Ishikawa (cell line): Measurements from ENCODE around the gene POLR2B.

Source experiments
- CEBPB ChIP-seq: IDR thresholded peaks from 2 replicates; pipeline ENCODE4 v1.6.1; 2012
- CREB1 ChIP-seq: IDR thresholded peaks from 2 replicates; pipeline ENCODE4 v1.6.1; 2012; ENCODE audit warnings: low read depth
- EGR1 ChIP-seq: IDR thresholded peaks from 2 replicates; pipeline ENCODE4 v1.6.1; 2012
- EP300 ChIP-seq: IDR thresholded peaks from 2 replicates; pipeline ENCODE4 v1.6.1; 2012; ENCODE audit warnings: borderline replicate concordance
- FOXM1 ChIP-seq: IDR thresholded peaks from 2 replicates; pipeline ENCODE4 v1.6.1; 2012; ENCODE audit warnings: low read depth, borderline replicate concordance
- MAX ChIP-seq: IDR thresholded peaks from 2 replicates; pipeline ENCODE4 v1.6.1; 2012
- NFIC ChIP-seq: IDR thresholded peaks from 2 replicates; pipeline ENCODE4 v1.6.1; 2012
- RAD21 ChIP-seq: IDR thresholded peaks from 2 replicates; pipeline ENCODE4 v1.6.1; 2012; ENCODE audit warnings: low read depth
- REST ChIP-seq: IDR thresholded peaks from 2 replicates; pipeline ENCODE4 v1.6.1; 2012; ENCODE audit warnings: low read depth, mild to moderate bottlenecking
- TAF1 ChIP-seq: IDR thresholded peaks from 2 replicates; pipeline ENCODE4 v1.6.1; 2012; ENCODE audit warnings: low read depth, mild to moderate bottlenecking
- TCF12 ChIP-seq: IDR thresholded peaks from 2 replicates; pipeline ENCODE4 v1.6.1; 2012; ENCODE audit warnings: low read depth
- TEAD4 ChIP-seq: IDR thresholded peaks from 2 replicates; pipeline ENCODE4 v1.6.1; 2012
- USF1 ChIP-seq: IDR thresholded peaks from 2 replicates; pipeline ENCODE4 v1.6.1; 2012
- YY1 ChIP-seq: IDR thresholded peaks from 2 replicates; pipeline ENCODE4 v1.6.1; 2012; ENCODE audit warnings: low read depth
- ZBTB7A ChIP-seq: IDR thresholded peaks from 2 replicates; pipeline ENCODE4 v1.6.1; 2012; ENCODE audit warnings: low read depth

The POLR2B gene

GRCh38 chr4:57040510-57040909, 61.8 kb downstream of the POLR2B start:
- no peak for TF ChIP-seq CREB1
- no peak for TF ChIP-seq EP300
- no peak for TF ChIP-seq YY1
- no peak for TF ChIP-seq TCF12
- no peak for TF ChIP-seq RAD21
- no peak for TF ChIP-seq REST
- no peak for TF ChIP-seq TAF1
- no peak for TF ChIP-seq NFIC
- TF ChIP-seq USF1: no peak
- TF ChIP-seq ZBTB7A: no peak
- TF ChIP-seq MAX: no peak
- no peak for TF ChIP-seq CEBPB
- TF ChIP-seq EGR1: no peak
- no peak for TF ChIP-seq TEAD4
- no peak for TF ChIP-seq FOXM1

- TF ChIP-seq FOXM1 (no peak), CREB1 (no peak), USF1 (no peak), YY1 (no peak), REST (no peak), RAD21 (no peak)
These were observed 62.3 kb downstream of the POLR2B start for GRCh38 chr4:57041020-57041419.

GRCh38 chr4:57042711-57043169, 64.0 kb downstream of the POLR2B start:
- TF ChIP-seq FOXM1 (no peak), YY1 (no peak), REST (no peak), NFIC (no peak), CEBPB (no peak), EGR1 (no peak), TEAD4 (no peak)

- TF ChIP-seq CREB1 (no peak), CEBPB (no peak), YY1 (no peak)
These were observed 64.9 kb downstream of the POLR2B start for GRCh38 chr4:57043347-57044251.

GRCh38 chr4:57044279-57044678, 65.6 kb downstream of the POLR2B start:
- TF ChIP-seq CEBPB (no peak), USF1 (no peak), TAF1 (no peak), ZBTB7A (no peak), TCF12 (no peak), REST (no peak), TEAD4 (no peak), MAX (no peak), EP300 (no peak), YY1 (no peak), FOXM1 (no peak), CREB1 (no peak), RAD21 (no peak)
